GM18505 (cell line): ENCODE data around the gene ACTN2.

Experiments used
- ATAC-seq: cut with Tn5 transposase; IDR thresholded peaks from one replicate; pipeline ENCODE4 v1.9.1; 2021; ENCODE audit not compliant: unreplicated experiment
- POLR2A ChIP-seq: IDR thresholded peaks from 4 replicates; pipeline ENCODE4 v1.6.1; 2011; ENCODE audit warnings: borderline replicate concordance; ENCODE audit not compliant: insufficient read depth, insufficient read length; ENCODE audit errors: extremely low read depth

ACTN2 gene

GRCh38 chr1:236677641-236678235, 8.6 kb upstream of the ACTN2 start:
- TF ChIP-seq POLR2A = no peak
- no peak for ATAC-seq

GRCh38 chr1:236681219-236681618, 5.1 kb upstream of the ACTN2 start:
- ATAC-seq = no peak
- TF ChIP-seq POLR2A = no peak

GRCh38 chr1:236685205-236685916, 938 bp upstream of the ACTN2 start:
- TF ChIP-seq POLR2A = no peak
- no peak for ATAC-seq

- no peak for ATAC-seq
Measured at GRCh38 chr1:236686815-236687160, 489 bp downstream of the ACTN2 start.

GRCh38 chr1:236687273-236687672, 974 bp downstream of the ACTN2 start:
- no peak for ATAC-seq
- TF ChIP-seq POLR2A = no peak

More at GRCh38 chr1:236686815-236687160, 489 bp downstream of the ACTN2 start:
- TF ChIP-seq POLR2A = no peak

GRCh38 chr1:236688705-236689104, 2.4 kb downstream of the ACTN2 start:
- no peak for ATAC-seq
- TF ChIP-seq POLR2A = no peak

- no peak for TF ChIP-seq POLR2A
- ATAC-seq = no peak
Measured at GRCh38 chr1:236689713-236690569, 3.6 kb downstream of the ACTN2 start.

- ATAC-seq = no peak
- no peak for TF ChIP-seq POLR2A
Measured at GRCh38 chr1:236691348-236691747, 5.0 kb downstream of the ACTN2 start.

GRCh38 chr1:236692128-236692527, 5.8 kb downstream of the ACTN2 start:
- TF ChIP-seq POLR2A = no peak
- no peak for ATAC-seq

GRCh38 chr1:236692742-236693141, 6.4 kb downstream of the ACTN2 start:
- ATAC-seq = no peak
- TF ChIP-seq POLR2A = no peak

- no peak for TF ChIP-seq POLR2A
- ATAC-seq = no peak
Measured at GRCh38 chr1:236699366-236699765, 13.1 kb downstream of the ACTN2 start.

- no peak for ATAC-seq
Measured at GRCh38 chr1:236700903-236701302, 14.6 kb downstream of the ACTN2 start.

GRCh38 chr1:236701782-236702181, 15.5 kb downstream of the ACTN2 start:
- ATAC-seq = no peak
- TF ChIP-seq POLR2A = no peak

More at GRCh38 chr1:236700903-236701302, 14.6 kb downstream of the ACTN2 start:
- no peak for TF ChIP-seq POLR2A
